ENCODE measurements around the gene DAPK2. TPM values are rescaled to one million over a fixed set of nuclear protein-coding genes. Genes with fewer than 3 reads are reported as not detected.

The DAPK2 gene
- total and polyA plus RNA-seq, 2 experiments from 2014 or later = 5.8 to 7.5 TPM

GRCh38 chr15:63906266-63906584, 140.1 kb downstream of the DAPK2 start:
- no peak for TF ChIP-seq EZH2 (IDR thresholded peaks at IDR 0.05; ENCODE audit: insufficient read depth, poor library complexity, severe bottlenecking)
- no peak for TF ChIP-seq EZH2phosphoT487 (IDR thresholded peaks at IDR 0.05; ENCODE audit: insufficient read depth, low read depth)
- H3K36me3 ChIP-seq (ENCODE audit: low read depth) = no peaks in the 10 kb centered on the region
- no peaks in the 10 kb centered on the region for H3K9me3 ChIP-seq (ENCODE audit: low read depth)
- DNase-seq = no peak
- H3K27ac ChIP-seq = no peak overlapping the region
- H3K4me2 ChIP-seq (ENCODE audit: unreplicated experiment) = no peak overlapping the region
- H3K79me2 ChIP-seq (ENCODE audit: insufficient read depth) = no peaks in the 10 kb centered on the region
- no peak overlapping the region for H3K4me3 ChIP-seq
- WGBS, 2 experiments (ENCODE audit: low coverage in 1 of 2, low lambda C conversion rate in 2 of 2, missing lambda C conversion rate in 2 of 2) = 47 to 51% methylated on average over 4 of the region's 4 CpGs
- peaks cover 8% of the 10 kb centered on the region for H3F3A ChIP-seq (ENCODE audit: insufficient read depth)
- peaks cover 22% of the 10 kb centered on the region for H3K4me1 ChIP-seq (ENCODE audit: insufficient read depth)
- in situ Hi-C loops (cut with MboI) = no loop called here
- H3K9me2 ChIP-seq (ENCODE audit: insufficient read depth) = no peaks in the 10 kb centered on the region
- H2AFZ ChIP-seq = no peak overlapping the region
- H3K27me3 ChIP-seq (replicated peaks; ENCODE audit: insufficient read depth) = no peaks in the 10 kb centered on the region
- no peaks in the 10 kb centered on the region for H4K20me1 ChIP-seq (ENCODE audit: insufficient read depth)
- H3K9ac ChIP-seq = no peak overlapping the region

GRCh38 chr15:63905558-63906265, 140.6 kb downstream of the DAPK2 start:
- 81 to 86% methylated on average over 8 of the region's 8 CpGs for WGBS, 2 experiments (ENCODE audit: low coverage in 1 of 2, low lambda C conversion rate in 2 of 2, missing lambda C conversion rate in 2 of 2)
- Histone ChIP-seq H4K20me1 (ENCODE audit: insufficient read depth) (no peaks in the 10 kb centered on the region), H3K27ac (no peak overlapping the region), H3K79me2 (ENCODE audit: insufficient read depth) (no peaks in the 10 kb centered on the region), H3K27me3 (replicated peaks; ENCODE audit: insufficient read depth) (no peaks in the 10 kb centered on the region), H3K4me2 (ENCODE audit: unreplicated experiment) (no peak overlapping the region), H3K4me3 (no peak overlapping the region), H3F3A (ENCODE audit: insufficient read depth) (peaks cover 8% of the 10 kb centered on the region), H2AFZ (no peak overlapping the region), H3K9me2 (ENCODE audit: insufficient read depth) (no peaks in the 10 kb centered on the region), H3K36me3 (ENCODE audit: low read depth) (no peaks in the 10 kb centered on the region), H3K9me3 (ENCODE audit: low read depth) (no peaks in the 10 kb centered on the region), H3K9ac (no peak overlapping the region), H3K4me1 (ENCODE audit: insufficient read depth) (peaks cover 22% of the 10 kb centered on the region)
- TF ChIP-seq EZH2phosphoT487 (IDR thresholded peaks at IDR 0.05; ENCODE audit: insufficient read depth, low read depth) (no peak), EZH2 (IDR thresholded peaks at IDR 0.05; ENCODE audit: insufficient read depth, poor library complexity, severe bottlenecking) (no peak)
- DNase-seq = no peak
- in situ Hi-C loops (cut with MboI) = no loop called here

- no peak overlapping the region for H3K27ac ChIP-seq
- DNase-seq = no peak
Measured at GRCh38 chr15:63905131-63905530, 141.2 kb downstream of the DAPK2 start.

DNA sequence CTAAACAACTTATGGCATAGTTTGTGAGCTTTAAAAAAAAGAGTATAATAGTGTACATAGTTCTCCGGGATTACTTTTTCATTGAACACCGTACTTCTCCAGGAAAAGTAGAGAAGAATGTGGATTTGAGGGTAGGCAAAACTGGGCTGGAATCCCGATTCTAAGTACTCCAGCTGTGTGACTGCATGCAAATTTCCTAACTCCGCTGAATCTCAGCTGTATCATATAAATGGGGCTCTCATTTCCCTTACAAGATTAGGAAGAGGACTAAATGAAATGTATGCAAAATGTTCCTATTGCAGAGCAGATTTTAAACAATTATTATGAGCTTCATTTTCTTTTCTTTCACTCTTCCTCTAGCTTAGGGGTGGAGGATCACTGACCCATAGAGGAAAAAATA, 142.2 kb downstream of the DAPK2 start:
- Histone ChIP-seq H2AFZ (no peak overlapping the region), H3K4me1 (ENCODE audit: insufficient read depth) (peaks cover 6% of the 10 kb centered on the region), H3K36me3 (ENCODE audit: low read depth) (no peaks in the 10 kb centered on the region), H3K79me2 (ENCODE audit: insufficient read depth) (no peaks in the 10 kb centered on the region), H3K27ac (no peak overlapping the region), H3F3A (ENCODE audit: insufficient read depth) (no peaks in the 10 kb centered on the region), H4K20me1 (ENCODE audit: insufficient read depth) (no peaks in the 10 kb centered on the region), H3K4me2 (ENCODE audit: unreplicated experiment) (no peak overlapping the region), H3K9me3 (ENCODE audit: low read depth) (no peaks in the 10 kb centered on the region), H3K9ac (no peak overlapping the region), H3K9me2 (ENCODE audit: insufficient read depth) (no peaks in the 10 kb centered on the region), H3K27me3 (replicated peaks; ENCODE audit: insufficient read depth) (no peaks in the 10 kb centered on the region), H3K4me3 (no peak overlapping the region)
- no peak for DNase-seq
- TF ChIP-seq EZH2phosphoT487 (IDR thresholded peaks at IDR 0.05; ENCODE audit: insufficient read depth, low read depth) = no peak
- in situ Hi-C loops (cut with MboI) = no loop called here
- WGBS, 2 experiments (ENCODE audit: low coverage in 1 of 2, low lambda C conversion rate in 2 of 2, missing lambda C conversion rate in 2 of 2) = 67 to 73% methylated on average over 4 of the region's 4 CpGs

More at GRCh38 chr15:63905131-63905530, 141.2 kb downstream of the DAPK2 start:
- Histone ChIP-seq H2AFZ (no peak overlapping the region), H4K20me1 (ENCODE audit: insufficient read depth) (no peaks in the 10 kb centered on the region), H3K79me2 (ENCODE audit: insufficient read depth) (no peaks in the 10 kb centered on the region), H3K4me2 (ENCODE audit: unreplicated experiment) (no peak overlapping the region), H3K9me3 (ENCODE audit: low read depth) (no peaks in the 10 kb centered on the region), H3K9ac (no peak overlapping the region), H3K36me3 (ENCODE audit: low read depth) (no peaks in the 10 kb centered on the region), H3K4me3 (no peak overlapping the region), H3F3A (ENCODE audit: insufficient read depth) (peaks cover 8% of the 10 kb centered on the region), H3K4me1 (ENCODE audit: insufficient read depth) (peaks cover 17% of the 10 kb centered on the region), H3K27me3 (replicated peaks; ENCODE audit: insufficient read depth) (no peaks in the 10 kb centered on the region), H3K9me2 (ENCODE audit: insufficient read depth) (no peaks in the 10 kb centered on the region)
- in situ Hi-C loops (cut with MboI) = no loop called here
- WGBS, 2 experiments (ENCODE audit: low coverage in 1 of 2, low lambda C conversion rate in 2 of 2, missing lambda C conversion rate in 2 of 2) = 87 to 88% methylated on average over 7 of the region's 7 CpGs
- TF ChIP-seq EZH2 (IDR thresholded peaks at IDR 0.05; ENCODE audit: insufficient read depth, poor library complexity, severe bottlenecking) (no peak), EZH2phosphoT487 (IDR thresholded peaks at IDR 0.05; ENCODE audit: insufficient read depth, low read depth) (no peak)

DNA sequence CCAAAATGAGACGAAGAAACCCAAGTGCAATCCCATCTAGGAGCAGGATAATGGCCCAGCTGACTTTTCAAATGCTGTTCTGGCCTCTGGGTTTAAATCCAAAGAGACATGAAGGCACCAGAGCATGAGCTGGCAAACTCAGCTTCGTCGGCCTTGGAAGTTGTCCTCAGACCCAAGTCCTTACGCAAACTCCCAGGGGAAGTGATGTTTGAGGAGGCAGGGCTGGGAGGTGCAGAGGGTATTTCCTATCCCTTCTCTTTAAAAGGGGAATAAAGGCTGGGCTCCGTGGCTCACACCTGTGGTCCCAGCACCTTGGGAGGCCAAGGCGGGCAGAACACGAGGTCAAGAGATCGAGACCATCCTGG, 143.6 kb downstream of the DAPK2 start:
- no peaks in the 10 kb centered on the region for H3K79me2 ChIP-seq (ENCODE audit: insufficient read depth)
- H3K4me2 ChIP-seq (ENCODE audit: unreplicated experiment) = no peak overlapping the region
- no peak for TF ChIP-seq EZH2 (IDR thresholded peaks at IDR 0.05; ENCODE audit: insufficient read depth, poor library complexity, severe bottlenecking)
- no peak for TF ChIP-seq EZH2phosphoT487 (IDR thresholded peaks at IDR 0.05; ENCODE audit: insufficient read depth, low read depth)
- in situ Hi-C loops (cut with MboI) = no loop called here
- H4K20me1 ChIP-seq (ENCODE audit: insufficient read depth) = no peaks in the 10 kb centered on the region
- 80 to 87% methylated on average over 8 of the region's 8 CpGs for WGBS, 2 experiments (ENCODE audit: low coverage in 1 of 2, low lambda C conversion rate in 2 of 2, missing lambda C conversion rate in 2 of 2)
- H3K36me3 ChIP-seq (ENCODE audit: low read depth) = no peaks in the 10 kb centered on the region
- no peaks in the 10 kb centered on the region for H3K9me2 ChIP-seq (ENCODE audit: insufficient read depth)
- no peaks in the 10 kb centered on the region for H3F3A ChIP-seq (ENCODE audit: insufficient read depth)
- no peaks in the 10 kb centered on the region for H3K9me3 ChIP-seq (ENCODE audit: low read depth)
- H3K27me3 ChIP-seq (replicated peaks; ENCODE audit: insufficient read depth) = no peaks in the 10 kb centered on the region
- H3K4me1 ChIP-seq (ENCODE audit: insufficient read depth) = peaks cover 3% of the 10 kb centered on the region; the same call in 1 of the 2 replicates
- no peak overlapping the region for H3K27ac ChIP-seq
- H3K9ac ChIP-seq = no peak overlapping the region
- no peak overlapping the region for H3K4me3 ChIP-seq
- H2AFZ ChIP-seq = no peak overlapping the region
- DNase-seq = peak; percentile 25

All from GM23248 (cell line).